NCI-H2081 treated with DMSO at 0.1 percent for 48 hours (cell line): ENCODE measurements around the gene A3GALT2.

ENCODE experiments used
- DNase-seq: peaks from one replicate; lab custom pipeline; 2025; lab: John Stamatoyannopoulos, UW

A3GALT2 gene

DNA sequence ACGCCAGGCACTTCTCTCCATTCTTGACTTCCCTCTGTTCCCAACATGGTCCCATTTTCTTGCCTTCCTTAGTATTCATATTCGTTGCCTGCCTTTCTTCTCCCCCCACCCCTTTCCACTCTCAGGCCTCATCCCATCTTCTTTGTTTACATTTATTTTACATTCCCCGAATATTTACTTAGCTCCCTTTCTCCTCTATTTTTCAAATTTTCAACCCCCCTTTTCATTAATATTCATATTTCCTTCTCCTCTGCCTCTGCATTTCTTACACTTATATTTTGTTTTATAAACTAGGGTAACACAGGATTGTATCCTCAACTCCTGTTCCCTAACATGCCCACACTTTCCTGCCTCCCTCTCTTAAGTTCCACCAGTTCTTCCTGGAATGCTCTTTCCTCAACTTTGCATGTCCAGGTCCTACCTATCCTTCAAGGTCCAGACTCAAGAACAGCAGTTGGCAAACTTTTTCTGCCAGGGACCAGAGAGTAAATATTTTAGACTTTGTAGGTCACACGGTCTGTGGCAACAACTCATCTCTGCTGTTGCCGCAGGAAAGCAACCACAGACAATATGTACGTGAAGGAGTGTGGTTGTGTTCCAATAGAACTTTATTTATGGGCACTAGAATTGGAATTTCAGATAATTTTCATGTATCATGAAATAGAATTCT is 29.8 kb upstream of the A3GALT2 start:
- no peak for DNase-seq

DNA sequence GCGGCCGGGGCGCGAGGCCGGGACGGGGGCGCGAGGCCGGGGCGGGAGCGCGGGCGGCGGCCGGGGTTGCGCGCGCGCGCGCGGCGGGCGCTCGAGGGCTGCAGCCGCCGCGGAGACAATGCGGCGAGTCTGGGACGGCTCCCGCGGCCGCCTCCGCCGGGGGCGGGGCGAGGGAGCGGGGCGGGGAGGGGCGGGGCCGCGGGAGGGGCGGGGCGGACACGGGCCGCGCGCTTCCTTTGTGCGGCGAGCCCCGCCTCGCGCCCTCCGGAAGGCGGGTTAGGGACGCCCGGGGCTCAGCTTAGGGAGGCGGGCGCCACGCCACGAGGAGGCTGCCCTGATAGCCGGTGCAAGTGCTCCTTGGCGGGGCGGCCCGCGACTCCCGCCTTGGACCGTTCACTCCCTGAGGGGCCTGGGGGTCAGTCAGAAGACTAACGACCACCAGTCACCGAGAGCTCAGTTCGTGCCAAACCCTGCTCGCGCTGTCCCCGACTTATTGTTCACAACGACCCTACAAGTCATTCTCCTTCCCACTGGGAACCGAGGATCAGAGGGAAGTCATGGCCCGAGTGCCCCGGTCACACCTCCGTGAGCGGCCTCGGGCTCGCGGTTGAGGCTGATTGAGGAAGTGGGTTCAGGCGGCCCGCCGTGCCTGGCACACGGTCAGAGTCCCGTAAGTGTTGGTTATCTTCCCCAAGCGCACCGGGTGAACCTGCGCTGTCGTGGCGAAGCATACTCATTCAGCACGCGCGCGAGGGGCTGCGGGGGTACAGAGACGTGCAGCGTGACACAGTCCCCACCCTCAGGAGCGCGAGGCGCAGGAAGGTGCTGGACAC is 29.1 kb upstream of the A3GALT2 start:
- DNase-seq: no peak

DNA sequence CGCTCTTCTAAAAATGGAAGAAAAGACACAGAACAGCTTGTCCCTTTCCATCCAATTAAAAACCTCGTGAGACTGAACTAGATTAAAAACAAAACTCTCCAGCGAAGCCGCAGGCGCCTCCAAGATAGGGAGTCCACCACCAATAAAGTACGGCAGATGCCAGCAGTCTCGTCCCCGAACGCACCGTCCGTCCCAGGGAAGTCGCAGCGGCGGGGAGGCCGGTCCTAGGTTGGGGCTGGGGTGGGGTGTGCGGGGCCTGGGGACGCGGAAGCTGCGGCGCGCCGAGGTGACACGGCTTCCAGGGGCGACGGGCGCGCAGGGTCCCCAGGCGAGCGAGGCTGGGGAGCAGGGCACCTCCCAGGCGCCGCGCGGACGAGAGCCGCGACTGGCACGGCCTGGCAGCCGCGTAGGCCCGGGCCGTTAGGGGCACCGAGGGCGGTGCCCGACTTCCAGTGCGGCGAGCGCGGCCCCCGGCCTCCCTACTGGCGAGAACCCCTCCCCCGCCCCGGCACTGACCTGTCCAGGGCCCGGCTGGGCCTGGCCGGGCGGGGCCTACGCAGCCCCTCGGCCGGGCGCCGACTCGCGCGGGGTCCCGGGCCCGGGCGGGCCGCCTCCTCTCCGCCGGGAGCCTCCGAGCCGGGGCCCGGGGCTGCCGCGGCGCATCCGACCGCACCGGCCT is 28.3 kb upstream of the A3GALT2 start:
- DNase-seq: no peak

DNA sequence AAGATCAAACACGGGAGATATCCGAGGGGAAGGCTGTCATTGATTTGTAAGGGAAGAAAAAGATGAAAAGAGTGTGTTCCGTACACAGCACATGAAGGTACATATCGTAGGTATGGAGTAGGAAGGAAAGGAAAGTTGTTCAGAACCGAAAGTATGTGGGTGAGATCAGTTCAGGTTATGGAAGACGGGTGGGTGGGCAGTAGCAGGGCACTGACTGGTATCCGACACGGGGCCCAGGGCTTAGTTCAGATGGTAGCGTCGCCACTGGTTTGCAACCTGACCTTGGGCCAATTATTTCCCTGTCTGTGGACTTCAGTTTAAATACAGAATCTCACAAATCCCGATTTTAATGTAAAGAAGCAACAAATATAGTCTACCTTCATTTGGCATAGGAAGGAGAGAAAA is 27.8 kb upstream of the A3GALT2 start:
- DNase-seq: no peak

DNA sequence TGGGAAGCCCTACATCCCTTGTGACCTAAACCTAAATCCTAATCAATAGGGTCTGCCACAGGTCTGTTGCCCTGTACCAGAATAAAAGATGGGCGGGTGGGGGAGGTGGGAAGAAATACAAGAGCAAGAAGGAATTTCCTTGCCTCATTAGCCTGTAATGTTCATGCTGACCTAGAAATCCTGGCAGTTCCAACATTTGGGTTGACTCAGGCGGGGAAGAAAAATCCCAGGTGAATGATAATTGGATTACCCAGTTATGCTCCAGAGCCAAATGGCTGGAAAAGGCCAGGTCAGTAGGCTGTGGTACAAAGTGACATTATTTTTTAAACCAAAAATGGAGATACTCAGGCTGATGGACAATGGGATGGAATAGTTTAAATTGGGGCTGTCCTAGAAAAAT is 27.3 kb upstream of the A3GALT2 start:
- DNase-seq: no peak

DNA sequence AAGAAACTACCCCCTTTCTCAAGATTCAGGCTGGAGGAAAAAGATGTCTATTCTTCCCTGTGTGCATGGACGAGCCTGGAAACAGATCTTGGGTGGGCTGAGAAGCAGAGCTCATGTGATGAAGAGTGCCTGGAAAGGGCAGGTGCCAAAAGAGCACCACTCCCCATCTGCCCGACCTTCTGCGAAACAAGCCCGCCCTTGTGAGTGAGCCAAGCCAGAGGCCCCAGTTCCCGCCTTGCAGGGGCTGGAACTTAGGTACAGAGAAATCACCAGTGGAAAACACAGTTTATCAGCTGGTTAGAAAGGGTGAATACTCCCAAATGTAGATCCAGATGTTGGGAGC is 26.7 kb upstream of the A3GALT2 start:
- DNase-seq: no peak

DNA sequence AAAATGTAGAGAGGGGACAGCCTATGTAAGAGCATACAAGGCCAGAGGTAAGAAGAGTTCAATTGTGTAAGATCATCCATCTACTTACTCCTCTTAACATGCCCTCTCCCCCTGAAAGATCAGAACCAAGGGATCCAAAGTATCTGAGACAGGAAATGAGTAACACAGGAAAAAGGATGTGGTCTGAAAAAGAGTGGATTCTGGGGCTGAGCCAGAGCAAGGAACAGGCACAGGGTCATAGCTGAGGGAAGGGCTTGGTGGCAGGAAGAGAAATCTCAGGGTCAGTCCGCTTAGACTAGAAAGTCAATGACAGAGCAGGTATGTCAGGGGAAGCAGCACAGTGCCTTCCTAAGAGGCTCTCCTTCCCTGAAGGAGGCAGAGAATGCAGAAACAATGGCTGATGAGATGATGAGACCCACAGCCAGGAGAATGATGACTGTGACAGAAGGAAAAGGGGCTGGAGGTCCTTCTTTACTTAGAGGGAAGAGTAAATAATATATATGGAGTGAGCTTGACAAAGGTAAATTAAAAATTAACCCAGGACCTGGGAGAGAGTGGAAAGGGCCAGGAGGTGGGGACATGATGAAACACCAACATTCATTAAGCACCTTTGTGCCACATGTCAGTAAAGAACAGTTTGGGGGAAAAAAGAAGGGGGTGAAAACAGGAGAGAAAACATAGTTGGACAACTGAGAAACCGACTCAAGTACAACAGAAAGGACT is 26.2 kb upstream of the A3GALT2 start:
- DNase-seq: no peak

DNA sequence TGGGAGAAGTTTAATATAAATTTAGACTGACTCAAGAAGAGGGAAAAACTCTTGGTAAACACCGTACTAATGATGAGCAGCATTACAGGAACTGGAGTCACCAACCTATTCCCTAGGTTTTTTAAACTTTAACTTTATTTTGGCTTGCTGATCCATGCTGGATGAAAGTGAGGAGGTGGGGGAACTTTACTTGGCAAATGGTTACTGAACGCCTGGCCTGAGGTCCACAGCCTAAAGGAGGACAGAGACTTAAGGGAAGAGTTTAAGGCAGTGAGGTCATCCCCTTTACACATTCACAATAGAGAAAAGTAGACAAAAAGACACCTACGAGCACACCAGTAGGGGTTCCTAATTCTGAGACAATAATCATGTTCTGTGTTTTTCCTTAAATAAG is 25.6 kb upstream of the A3GALT2 start:
- no peak for DNase-seq

DNA sequence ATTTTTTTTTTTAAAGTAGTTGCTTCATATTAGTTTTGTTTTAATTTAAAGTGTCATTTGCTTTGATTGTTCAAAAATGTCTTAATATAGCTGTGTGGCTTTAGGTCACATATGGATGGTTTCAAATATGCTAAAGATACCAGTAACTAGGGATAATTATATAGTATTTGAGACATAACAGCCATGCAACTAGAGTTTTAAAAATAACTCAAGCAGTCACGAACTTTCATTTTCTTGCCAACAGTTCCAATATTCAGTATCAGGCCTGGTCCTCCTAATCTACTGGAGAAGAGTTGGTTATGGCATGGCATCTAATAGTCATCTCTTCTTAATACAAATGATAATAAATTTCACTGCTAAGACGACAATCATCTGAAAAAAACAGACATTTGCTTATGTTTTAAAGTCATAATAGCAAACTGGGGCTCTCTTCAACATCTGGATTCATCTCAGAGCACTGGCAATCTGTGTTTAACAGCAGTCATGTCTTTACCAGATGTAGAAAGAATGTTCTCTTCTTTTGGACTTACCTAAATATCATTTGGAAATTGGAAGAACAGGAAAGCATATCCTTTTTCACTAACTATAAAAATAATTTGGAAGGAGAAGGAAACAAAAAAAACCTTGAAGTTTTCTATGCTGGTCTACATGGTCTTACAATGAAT is 24.1 kb upstream of the A3GALT2 start:
- DNase-seq: no peak

DNA sequence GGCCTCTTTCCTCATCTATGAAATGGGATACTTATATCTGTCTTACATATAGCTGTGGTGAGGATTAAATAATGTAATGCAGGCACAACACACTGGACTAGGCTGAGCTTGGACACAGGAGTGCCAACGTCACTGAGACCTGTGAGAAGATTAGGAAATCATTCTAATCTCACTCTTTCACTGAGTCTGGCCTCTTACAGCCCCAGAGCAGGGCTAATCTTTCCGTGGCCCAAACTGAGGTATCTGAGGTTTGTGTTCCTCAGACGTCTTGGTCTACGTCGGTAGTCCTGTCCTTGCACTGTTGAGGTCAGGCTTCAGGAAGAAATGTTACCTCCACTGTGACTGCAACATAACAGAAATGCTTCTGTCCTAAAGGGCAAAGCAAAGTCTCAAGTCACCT is 22.6 kb upstream of the A3GALT2 start:
- no peak for DNase-seq

DNA sequence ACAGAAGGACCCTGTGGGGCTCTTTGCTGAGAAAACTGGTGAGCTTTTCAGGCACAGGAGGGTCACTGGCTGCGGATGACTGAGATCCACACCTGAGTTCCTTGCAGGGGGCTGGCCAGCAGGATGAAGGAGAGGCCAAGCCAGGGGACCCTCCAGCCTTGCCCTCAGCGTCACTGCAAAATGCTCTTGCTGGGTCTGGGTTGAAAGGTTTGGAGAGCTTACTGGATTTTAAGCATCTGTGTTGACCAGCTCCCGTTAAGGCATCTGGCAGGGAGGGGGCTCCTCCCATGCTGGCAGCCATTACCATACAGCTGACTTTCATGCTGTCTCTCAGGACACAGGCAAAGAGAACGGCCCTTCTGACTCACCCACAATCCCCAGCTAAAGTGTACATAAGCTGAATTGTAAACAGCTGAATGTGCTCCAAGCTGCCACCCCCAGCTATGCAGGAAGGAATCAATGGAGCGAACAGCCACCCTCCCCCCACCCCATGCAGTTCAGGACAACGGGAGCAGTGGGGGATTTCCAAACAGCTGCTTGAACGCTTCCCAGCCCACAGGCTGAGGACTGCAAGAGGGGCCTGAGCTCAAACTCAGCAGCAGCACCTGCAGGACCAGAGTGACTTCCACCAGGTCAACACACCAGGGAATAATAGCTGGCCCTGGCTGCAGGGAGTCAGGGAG is 21.3 kb upstream of the A3GALT2 start:
- peak; percentile 95 for DNase-seq

DNA sequence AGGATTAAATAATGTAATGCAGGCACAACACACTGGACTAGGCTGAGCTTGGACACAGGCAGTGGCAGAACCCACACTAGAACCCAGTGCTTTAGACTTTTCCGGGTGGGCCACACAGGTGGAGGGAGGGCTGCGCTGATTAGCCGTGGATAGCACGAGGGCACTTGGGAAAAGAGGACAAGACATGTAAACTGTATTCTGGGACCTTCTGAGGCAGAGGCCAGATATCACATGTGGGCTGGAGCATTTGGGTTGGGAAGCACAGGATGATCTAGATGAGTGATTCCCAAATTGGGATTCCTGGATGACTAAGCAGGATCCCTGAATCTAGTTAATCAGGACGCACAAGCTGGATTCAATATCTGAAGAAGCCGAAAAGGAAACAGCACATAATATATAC is 20.3 kb upstream of the A3GALT2 start:
- no peak for DNase-seq

DNA sequence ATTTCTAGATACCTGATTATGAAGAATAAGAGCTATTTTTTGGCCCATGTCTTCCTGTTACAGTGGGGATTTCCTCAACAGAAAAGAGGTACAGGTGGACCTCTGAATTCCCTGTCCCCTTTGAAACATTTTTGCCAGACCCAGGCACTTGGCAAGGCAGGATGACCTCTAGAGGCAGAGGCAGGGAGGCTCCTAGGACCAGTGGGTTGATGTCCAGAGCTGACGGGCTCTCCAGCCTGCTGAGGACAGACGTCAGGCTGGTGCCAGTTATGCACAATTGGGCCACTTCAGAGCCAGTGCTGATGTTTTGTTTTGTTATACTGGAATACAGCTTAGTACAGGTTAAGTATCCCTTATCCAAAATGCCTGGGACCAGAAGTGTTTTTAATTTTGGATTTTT is 18.5 kb upstream of the A3GALT2 start:
- DNase-seq: no peak

DNA sequence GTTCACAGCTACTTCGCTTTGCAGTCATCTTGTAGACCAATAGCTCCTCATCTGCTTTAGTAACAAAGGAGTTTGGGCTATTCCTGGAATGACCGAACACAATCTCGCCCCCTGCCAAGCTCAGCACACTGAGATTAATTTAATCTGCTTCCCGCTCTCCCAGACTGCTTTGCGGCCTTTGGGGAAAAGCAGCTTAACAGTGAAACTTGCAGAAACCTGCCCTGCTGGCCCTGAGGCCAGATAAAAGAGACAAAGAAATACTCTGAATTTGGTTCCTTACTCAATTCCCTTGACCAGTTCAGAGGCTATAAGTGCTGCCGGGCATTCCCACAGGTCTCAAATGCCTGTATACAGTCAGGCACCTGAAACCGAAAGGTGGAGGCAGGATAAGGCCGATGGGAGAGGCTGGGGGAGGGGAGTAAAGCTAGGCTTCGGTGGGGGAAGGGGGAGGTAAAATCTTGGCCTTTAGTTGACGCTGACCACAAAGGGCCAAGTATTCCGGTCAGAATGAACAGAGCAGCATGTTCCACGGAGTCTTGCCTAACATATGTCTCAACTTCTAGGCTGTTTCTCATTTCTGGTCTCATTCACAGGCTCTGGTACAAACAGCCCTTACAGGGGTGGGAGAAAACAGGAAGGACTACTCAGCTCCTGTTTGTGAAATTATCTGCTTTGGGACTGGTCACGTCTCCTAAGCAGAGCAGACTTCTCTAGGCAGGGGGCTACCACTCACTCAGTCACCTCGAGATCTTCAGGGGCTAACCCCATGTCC is 17.7 kb upstream of the A3GALT2 start:
- DNase-seq: no peak

DNA sequence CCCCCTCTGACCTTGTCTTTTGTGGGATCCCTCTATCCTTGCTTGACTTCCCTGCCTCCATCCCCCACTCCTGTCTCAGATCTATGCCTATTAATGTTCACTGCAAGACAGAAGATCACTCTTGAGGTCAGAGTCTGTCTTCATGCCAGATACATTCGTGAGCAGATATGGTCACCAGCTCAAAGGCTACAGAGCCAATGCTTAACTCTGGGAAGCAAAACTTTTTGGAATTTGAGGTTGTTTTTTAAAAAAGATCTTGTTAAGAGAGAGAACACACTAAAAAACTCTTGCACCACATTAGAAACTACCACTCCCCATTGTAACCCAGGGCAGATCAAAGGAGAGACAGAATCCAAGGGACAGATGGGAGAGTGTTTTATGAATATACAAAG is 17.1 kb upstream of the A3GALT2 start:
- no peak for DNase-seq

DNA sequence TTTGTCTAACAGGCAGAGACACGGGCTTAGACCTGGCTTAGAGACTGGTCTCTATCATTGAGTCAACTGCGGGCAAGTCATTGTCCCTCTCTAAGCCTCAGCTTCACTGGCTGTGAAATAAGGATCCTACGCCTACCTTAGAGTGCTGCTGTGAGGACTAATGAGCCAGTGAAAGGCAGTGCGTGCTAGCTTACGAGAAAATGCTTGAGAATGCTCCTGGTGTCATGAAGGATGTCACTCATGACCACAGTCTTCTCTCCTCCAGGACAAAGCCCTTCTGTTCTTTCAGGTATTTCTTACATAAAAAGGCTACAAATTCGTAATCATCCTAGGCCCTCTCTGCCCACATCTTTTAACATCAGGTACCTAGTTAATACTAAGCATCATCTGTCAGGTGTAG is 16.5 kb upstream of the A3GALT2 start:
- DNase-seq: no peak

DNA sequence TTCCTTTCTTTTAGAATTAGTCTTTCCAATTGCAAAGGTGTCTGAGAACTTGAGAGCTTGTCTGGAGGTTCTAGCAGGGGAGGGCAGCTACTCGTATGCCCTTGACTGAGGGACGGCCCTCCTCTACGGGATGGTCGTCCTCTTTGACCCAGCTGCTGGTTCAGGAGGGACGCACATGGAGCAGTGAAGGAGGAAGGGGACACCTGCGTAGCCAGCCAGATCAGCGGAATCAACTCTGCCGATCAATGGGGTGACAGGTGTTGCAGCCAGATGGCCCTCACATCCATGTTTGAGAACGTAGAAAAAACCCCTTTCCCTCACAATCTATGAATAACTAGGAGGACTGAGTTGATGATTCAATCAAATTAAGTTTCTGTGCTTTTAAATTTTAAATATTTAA is 15.7 kb upstream of the A3GALT2 start:
- no peak for DNase-seq

DNA sequence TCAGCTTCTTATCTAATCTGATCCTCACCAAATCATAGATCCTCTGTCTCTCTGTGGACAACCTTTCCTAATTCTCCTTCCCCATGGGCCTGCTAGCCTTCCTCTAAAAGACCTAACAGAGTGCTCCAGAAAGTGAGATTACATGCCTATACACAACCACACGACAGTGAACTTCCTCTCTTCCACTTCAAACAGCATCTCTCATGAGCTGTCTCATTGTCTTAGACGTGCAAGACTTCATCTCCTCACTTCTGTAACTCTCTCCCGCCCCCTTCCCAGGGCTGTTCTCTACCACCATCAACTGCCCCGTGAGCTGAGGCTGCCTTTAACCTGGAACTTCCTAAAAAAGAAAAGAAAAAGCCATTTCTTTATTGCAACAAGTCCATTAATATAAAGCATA is 14.1 kb upstream of the A3GALT2 start:
- no peak for DNase-seq

DNA sequence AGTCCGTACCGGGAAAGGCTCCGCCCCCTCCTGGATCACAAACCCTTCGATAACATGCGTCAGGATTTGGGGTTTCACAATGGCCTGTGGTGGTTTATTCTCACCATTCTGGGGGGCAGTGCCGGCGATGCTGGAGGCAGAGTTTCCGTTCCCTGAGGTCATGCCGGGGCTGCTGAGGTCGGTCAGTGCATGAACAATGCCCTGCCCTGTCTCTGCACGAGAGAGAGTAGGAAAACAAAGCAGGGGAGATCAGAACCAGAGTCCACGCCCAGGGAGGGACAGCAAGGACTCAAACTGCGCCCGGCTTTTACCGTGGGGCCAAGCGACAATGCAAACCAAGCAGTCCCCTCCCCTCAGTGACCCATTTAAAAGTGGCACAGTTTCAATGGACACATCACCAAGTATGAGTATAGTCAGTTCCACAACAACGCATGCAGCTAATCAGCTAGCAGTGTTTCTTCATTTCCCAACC is 13.2 kb upstream of the A3GALT2 start:
- DNase-seq: no peak

DNA sequence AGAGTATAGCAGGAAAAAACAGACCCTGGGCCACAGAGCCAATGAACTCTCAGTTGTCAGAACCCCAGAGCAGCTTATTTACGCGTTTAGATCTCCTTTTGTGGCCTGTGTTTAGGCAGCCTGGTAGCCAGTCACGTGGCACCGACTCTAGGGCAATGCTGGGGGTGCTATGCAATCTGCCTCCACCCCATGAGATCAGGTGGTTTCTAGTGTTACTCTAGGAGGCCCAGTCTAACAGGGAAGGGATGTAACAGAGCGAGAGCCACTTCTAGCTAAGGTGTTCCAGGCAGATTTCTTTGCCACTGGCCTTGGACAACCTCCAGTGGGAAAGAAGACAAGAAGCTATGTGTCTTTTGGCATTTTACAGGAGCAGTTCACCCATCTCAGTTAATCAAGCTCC is 12.0 kb upstream of the A3GALT2 start:
- DNase-seq: no peak

DNA sequence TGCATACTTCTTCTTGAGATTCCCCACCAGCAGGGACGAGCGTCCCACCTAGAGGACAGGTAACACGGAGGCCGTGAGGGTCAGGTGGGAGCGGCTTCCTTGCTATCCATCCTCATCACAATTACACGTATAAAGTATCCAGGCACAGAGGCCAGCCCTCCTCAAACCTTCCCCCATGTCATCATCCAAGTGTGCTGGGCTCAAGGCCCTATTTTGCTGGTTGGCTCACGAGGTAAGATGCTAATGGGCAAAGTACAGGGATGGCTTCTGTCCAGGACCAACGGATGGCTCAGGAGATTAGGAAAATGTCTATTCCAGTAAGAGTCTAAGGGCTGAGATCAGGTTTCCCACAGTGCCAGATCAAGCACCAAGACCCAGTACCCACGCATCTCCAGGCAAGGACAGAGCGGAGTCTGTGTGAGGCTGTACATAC is 11.5 kb upstream of the A3GALT2 start:
- no peak for DNase-seq
